Tibial nerve (tissue), 4 donors: ENCODE measurements around the gene CCDC85C.

Source experiments
- CTCF ChIP-seq, 5 experiments: fragments of 200-600 bp in 3 of 5; fragments of 450-650 bp in 2 of 5; sonication (generic) in 3 of 5; IDR thresholded peaks; one replicate each; pipeline ENCODE4 v1.5.1; 2016 to 2019; ENCODE audit warnings: antibody characterized with exemption in 5 of 5, mild to moderate bottlenecking in 3 of 5, moderate library complexity in 2 of 5
- EP300 ChIP-seq, 2 donors: sonication (generic); formaldehyde crosslinking; IDR thresholded peaks; one replicate each; pipeline ENCODE4 v1.6.1; 2017; ENCODE audit warnings: antibody characterized with exemption in 2 of 2, mild to moderate bottlenecking in 1 of 2
- POLR2A ChIP-seq, 2 donors: fragments of 450-650 bp; IDR thresholded peaks; one replicate each; pipeline ENCODE4 v1.6.1; 2017; ENCODE audit warnings: antibody characterized with exemption in 2 of 2, mild to moderate bottlenecking in 2 of 2, moderate library complexity in 2 of 2

GRCh38 chr14:99517643-99518381, 86.2 kb downstream of the CCDC85C start:
- TF ChIP-seq CTCF (IDR thresholded peaks at IDR 0.05) (no peak), POLR2A (IDR thresholded peaks at IDR 0.05) (no peak), EP300 (IDR thresholded peaks at IDR 0.05) (no peak)
